Measurements from ENCODE around the gene SEMA6A. TPM values are rescaled to one million over a fixed set of nuclear protein-coding genes. Genes with fewer than 3 reads are reported as not detected.

Gene SEMA6A
- total RNA-seq, 1 donor from 2014 or later: 89.9 TPM

DNA sequence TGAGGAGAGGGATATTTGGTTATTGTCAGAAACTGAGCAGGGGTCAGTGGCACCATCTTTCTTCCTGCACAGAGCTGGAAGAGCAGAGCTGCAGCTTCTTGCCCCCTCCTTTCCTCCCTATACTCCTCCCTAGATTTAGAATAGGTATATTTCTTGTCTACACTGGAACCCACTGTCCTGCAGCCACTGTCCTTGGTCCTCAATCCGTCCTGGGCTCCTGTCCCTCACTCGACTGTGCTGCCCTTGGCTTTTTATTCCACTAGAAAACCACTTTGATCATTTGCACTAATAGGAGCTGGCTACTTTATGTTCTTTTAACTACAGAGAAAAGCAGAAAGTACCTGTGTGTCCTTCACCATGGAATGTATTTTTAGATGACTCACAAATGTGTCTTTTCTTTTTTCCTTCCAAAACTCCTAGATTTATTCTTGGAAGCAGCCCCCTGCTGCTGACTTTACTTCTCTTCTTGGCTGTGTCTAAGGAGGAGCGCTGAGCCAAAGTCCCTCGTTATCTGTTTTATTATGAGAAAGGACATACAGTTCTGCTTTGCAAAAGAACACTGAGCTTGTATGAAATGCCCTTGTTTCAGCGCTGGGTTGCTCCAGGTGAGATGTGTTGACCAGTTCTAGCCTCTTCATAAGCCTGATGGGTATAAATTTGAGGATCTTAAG lies 150.9 kb downstream of the SEMA6A start:
- Mint-ChIP-seq H3K36me3 (ENCODE audit: insufficient read depth) (no peaks in the 10 kb centered on the region), H3K27me3 (no peaks in the 10 kb centered on the region), H3K27ac (no peak overlapping the region), H3K4me1 (ENCODE audit: low read depth) (peaks cover 8% of the 10 kb centered on the region), H3K4me3 (ENCODE audit: low read depth) (no peak overlapping the region), H3K9me3 (ENCODE audit: low read depth) (no peaks in the 10 kb centered on the region)
- DNase-seq (ENCODE audit: low spot score, unreplicated experiment): no peak
- TF ChIP-seq, protein P1, sequence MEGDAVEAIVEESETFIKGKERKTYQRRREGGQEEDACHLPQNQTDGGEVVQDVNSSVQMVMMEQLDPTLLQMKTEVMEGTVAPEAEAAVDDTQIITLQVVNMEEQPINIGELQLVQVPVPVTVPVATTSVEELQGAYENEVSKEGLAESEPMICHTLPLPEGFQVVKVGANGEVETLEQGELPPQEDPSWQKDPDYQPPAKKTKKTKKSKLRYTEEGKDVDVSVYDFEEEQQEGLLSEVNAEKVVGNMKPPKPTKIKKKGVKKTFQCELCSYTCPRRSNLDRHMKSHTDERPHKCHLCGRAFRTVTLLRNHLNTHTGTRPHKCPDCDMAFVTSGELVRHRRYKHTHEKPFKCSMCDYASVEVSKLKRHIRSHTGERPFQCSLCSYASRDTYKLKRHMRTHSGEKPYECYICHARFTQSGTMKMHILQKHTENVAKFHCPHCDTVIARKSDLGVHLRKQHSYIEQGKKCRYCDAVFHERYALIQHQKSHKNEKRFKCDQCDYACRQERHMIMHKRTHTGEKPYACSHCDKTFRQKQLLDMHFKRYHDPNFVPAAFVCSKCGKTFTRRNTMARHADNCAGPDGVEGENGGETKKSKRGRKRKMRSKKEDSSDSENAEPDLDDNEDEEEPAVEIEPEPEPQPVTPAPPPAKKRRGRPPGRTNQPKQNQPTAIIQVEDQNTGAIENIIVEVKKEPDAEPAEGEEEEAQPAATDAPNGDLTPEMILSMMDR (IDR thresholded peaks at IDR 0.05; ENCODE audit: unreplicated experiment): no peak

DNA sequence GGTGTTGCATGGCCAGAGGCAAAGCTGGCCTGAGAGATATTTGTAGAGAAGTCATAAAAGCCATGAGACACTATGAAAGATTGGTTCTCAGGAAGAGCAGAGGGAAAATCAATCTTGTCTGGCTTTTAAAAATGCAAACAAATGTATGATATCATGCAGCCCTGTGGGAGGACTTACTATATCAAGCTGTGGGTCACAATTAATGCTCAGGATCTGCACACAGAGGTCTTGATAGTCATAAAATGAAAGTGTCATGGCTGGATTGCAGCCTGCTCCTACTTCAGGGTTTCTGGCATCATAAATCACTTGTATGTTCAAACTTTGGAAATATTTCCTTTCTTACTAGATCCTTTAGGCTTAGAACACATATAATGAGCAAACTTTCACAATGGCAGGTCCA lies 151.5 kb downstream of the SEMA6A start:
- H3K9me3 Mint-ChIP-seq (ENCODE audit: low read depth): no peaks in the 10 kb centered on the region
- peaks cover 7% of the 10 kb centered on the region for H3K4me1 Mint-ChIP-seq (ENCODE audit: low read depth)
- no peak for DNase-seq (ENCODE audit: low spot score, unreplicated experiment)
- no peak overlapping the region for H3K4me3 Mint-ChIP-seq (ENCODE audit: low read depth)
- H3K27ac Mint-ChIP-seq: no peak overlapping the region
- no peaks in the 10 kb centered on the region for H3K36me3 Mint-ChIP-seq (ENCODE audit: insufficient read depth)
- TF ChIP-seq, protein P1 (IDR thresholded peaks at IDR 0.05; ENCODE audit: unreplicated experiment): no peak
- no peaks in the 10 kb centered on the region for H3K27me3 Mint-ChIP-seq

DNA sequence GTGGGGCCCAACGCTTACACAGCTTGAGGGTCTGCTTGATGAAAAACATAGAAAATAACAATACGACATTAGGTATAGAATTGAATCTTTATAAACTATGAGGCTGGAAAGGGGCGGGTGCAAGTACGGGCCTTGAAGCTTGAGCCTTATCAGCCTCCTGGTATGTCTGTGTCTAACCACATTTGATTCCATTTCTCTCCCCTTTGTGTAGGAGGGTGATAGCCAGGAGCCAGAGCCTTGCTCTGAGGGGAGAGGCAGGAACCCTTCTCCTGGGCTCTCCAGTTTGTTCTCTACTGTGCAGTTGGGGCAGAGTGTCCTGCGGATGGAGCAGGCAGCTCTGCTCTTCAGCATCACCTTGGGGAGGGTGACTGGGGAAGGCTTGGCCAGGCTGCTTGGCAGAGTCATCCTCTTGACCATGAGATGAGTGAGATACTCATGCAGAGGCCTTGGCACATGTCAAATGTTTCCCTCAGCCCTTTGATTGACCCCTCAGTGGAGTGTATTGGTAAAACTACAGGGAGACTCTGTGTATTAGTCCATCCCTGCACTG lies 153.5 kb downstream of the SEMA6A start:
- no peaks in the 10 kb centered on the region for H3K27me3 Mint-ChIP-seq
- H3K4me1 Mint-ChIP-seq (ENCODE audit: low read depth): peaks cover 7% of the 10 kb centered on the region
- DNase-seq (ENCODE audit: low spot score, unreplicated experiment): no peak
- H3K27ac Mint-ChIP-seq: no peak overlapping the region
- no peaks in the 10 kb centered on the region for H3K36me3 Mint-ChIP-seq (ENCODE audit: insufficient read depth)
- H3K9me3 Mint-ChIP-seq (ENCODE audit: low read depth): no peaks in the 10 kb centered on the region
- TF ChIP-seq, protein P1 (IDR thresholded peaks at IDR 0.05; ENCODE audit: unreplicated experiment): no peak
- no peak overlapping the region for H3K4me3 Mint-ChIP-seq (ENCODE audit: low read depth)

DNA sequence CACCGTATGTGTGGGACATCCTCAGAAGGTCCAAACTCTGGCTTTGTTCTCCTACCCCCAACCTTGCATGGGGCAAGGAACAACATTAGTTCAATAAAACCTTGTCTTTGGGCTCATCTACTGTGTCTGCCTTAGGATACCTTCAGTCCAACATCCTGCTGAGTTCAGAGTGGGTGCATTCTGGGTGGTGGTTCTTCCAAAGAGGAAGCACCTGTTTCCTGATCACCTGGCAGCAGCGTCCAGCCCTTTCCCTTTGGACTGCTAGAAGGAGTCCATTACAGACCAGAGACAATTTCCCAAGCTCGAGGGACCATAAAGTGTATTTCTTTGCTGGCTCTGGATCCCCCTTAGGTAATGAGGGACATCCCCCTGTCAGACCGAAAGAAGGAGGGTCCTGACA lies 154.1 kb downstream of the SEMA6A start:
- H3K4me1 Mint-ChIP-seq (ENCODE audit: low read depth): peaks cover 7% of the 10 kb centered on the region
- TF ChIP-seq, protein P1 (IDR thresholded peaks at IDR 0.05; ENCODE audit: unreplicated experiment): no peak
- H3K4me3 Mint-ChIP-seq (ENCODE audit: low read depth): no peak overlapping the region
- no peak for DNase-seq (ENCODE audit: low spot score, unreplicated experiment)
- no peaks in the 10 kb centered on the region for H3K27me3 Mint-ChIP-seq
- H3K9me3 Mint-ChIP-seq (ENCODE audit: low read depth): no peaks in the 10 kb centered on the region
- H3K36me3 Mint-ChIP-seq (ENCODE audit: insufficient read depth): no peaks in the 10 kb centered on the region
- H3K27ac Mint-ChIP-seq: no peak overlapping the region

DNA sequence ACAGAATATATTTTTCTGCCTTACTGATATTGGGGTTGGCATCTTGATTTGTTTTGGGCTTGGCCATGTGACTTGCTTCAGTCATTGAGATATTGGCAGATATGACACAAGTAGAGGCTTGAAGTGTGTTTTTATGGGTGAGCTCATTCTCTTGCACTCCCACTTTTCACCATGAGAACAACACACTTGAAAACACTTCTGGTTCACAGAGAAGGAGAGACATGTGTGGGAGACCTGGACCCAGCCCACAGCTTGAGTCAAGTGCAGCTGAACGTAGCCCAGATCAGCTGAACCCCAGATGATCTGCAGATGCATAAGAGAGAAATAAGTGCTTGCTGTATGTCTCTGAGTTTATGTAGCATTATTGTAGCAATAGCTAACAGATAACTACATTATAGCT lies 155.4 kb downstream of the SEMA6A start:
- no peaks in the 10 kb centered on the region for H3K27me3 Mint-ChIP-seq
- no peaks in the 10 kb centered on the region for H3K36me3 Mint-ChIP-seq (ENCODE audit: insufficient read depth)
- H3K4me1 Mint-ChIP-seq (ENCODE audit: low read depth): no peaks in the 10 kb centered on the region
- TF ChIP-seq, protein P1 (IDR thresholded peaks at IDR 0.05; ENCODE audit: unreplicated experiment): no peak
- no peak overlapping the region for H3K27ac Mint-ChIP-seq
- no peaks in the 10 kb centered on the region for H3K9me3 Mint-ChIP-seq (ENCODE audit: low read depth)
- no peak for DNase-seq (ENCODE audit: low spot score, unreplicated experiment)
- H3K4me3 Mint-ChIP-seq (ENCODE audit: low read depth): no peak overlapping the region

Measured in progenitor cell of endocrine pancreas (in vitro differentiated cells).